GM18505 (cell line): Measurements from ENCODE around the gene HABP4.

Experiments
- ATAC-seq: cut with Tn5 transposase; IDR thresholded peaks from one replicate; pipeline ENCODE4 v1.9.1; 2021; ENCODE audit not compliant: unreplicated experiment
- POLR2A ChIP-seq: IDR thresholded peaks from 4 replicates; pipeline ENCODE4 v1.6.1; 2011; ENCODE audit warnings: borderline replicate concordance; ENCODE audit not compliant: insufficient read depth, insufficient read length; ENCODE audit errors: extremely low read depth

Gene HABP4

DNA sequence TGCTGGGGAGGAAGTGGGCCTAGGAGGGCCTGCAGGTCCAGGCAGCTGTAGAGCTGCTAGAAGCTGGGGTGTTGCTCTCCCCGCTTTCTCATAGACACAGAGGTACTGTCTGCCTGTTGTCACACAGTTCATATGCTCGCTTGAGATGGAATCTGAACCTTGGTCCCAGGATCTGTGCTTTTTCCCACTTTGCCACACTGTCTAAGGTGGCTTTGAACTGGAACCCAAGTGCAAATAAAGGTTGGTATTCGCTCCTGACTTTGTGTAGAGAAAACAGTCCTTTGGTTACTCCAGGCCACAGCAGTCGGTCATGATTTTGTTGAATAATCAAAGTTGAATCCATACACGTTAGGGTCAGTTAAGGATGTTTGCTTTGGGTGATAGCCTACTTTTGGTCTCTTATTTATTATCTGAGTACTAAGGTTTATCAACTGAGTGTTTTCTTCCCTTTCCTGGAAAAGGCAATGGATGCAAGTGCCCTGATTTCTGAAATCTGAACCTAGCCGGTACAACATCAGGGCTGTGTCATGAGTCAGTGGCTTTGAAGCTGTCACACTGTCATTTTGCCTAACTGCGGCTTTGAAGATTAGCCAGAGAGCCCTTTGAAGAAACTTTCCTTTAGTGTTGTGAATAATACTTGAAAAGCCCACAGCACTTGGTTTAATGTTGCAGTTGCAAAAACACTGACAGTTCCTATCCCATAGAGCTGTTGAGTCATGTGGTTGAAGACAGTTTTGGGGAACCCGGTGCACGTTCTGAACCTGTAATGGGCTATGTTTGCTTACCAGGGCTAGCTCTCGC lies 41.3 kb downstream of the HABP4 start:
- no peak for ATAC-seq

DNA sequence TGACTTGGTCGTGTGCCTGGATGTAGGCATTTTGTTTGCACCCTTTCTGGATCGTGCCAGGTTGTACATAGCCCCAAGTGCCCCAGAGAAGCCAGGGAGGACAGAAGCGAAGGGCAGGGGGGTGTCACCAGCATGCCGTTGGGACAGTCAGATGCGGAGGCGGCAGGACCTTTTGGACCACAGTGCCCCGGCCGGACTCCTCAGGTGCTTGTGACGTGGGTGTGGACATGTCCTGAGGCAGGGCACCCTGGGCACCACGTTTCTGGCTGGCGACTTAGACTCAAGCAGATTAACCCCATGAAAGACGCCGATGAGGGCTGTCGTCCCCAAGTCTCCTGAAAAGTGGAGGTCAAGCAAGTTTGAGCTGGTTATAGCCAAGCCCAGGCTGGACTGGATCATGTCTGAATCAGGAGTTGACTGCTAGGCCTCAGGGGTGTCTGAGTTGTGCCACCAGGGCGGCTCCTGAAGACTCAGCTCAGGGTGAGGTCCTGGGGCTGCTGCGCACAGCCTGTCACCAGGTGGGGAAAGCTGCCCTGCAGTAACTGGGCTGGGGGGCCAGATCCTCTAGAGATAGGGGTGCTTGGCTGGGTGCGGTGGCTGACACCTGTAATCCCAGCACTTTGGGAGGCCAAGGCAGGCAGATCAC lies 42.0 kb downstream of the HABP4 start:
- ATAC-seq: no peak
- no peak for TF ChIP-seq POLR2A

More for the DNA sequence above, 41.3 kb downstream of the HABP4 start:
- TF ChIP-seq POLR2A: no peak

DNA sequence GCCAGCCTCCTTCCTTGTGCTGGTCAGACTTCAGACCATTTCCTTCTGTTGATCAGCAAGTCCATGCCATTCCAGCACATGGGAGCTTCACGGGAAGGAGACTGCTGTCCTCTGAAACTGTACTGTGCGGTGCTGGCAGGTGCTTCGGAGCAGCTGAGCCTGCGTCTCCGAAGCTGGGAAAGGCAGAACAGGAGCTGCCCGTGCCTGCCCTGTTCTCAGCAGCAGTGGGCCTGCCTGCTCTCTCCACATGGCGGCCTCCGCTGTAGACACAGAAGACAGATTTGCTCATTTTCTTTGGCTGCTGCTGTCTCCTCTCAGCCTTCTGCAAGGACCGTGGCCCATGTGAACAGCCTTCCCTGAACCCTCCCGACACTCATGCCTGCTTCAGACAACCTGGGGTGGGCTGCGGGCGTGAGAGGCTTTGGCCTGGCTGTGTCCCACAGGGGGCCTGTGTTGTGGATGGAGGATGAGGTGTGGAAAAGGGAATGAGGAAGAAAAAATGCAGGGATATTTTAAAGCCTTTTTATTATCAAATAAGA lies 43.1 kb downstream of the HABP4 start:
- ATAC-seq: no peak
- TF ChIP-seq POLR2A: no peak

GRCh38 chr9:96493757-96494156 lies 43.8 kb downstream of the HABP4 start:
- no peak for TF ChIP-seq POLR2A
- ATAC-seq: no peak

GRCh38 chr9:96494215-96494800 lies 44.3 kb downstream of the HABP4 start:
- no peak for ATAC-seq

DNA sequence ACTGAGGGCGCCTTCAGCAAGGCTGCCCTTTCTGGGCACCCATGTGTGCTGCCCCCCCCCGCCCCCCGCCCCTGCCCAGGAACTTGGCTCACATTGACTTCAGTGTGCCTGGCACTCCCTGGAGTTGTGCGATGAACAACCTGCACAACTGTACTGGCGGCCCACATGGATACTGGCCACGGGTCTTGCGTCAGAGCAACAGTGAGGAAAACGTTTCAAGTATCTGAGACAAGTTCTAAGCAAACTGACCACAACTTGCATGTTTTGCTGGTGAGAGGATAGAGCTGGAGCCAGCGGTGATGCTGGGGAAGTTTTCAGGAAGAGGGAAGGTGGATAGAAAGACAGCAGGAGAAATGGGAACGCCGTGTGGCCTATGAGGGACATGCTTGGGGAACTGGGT lies 45.4 kb downstream of the HABP4 start:
- ATAC-seq: no peak

More at GRCh38 chr9:96494215-96494800, 44.3 kb downstream of the HABP4 start:
- TF ChIP-seq POLR2A: no peak

GRCh38 chr9:96496368-96497116 lies 46.6 kb downstream of the HABP4 start:
- ATAC-seq: no peak

More for the DNA sequence above, 45.4 kb downstream of the HABP4 start:
- TF ChIP-seq POLR2A: no peak

DNA sequence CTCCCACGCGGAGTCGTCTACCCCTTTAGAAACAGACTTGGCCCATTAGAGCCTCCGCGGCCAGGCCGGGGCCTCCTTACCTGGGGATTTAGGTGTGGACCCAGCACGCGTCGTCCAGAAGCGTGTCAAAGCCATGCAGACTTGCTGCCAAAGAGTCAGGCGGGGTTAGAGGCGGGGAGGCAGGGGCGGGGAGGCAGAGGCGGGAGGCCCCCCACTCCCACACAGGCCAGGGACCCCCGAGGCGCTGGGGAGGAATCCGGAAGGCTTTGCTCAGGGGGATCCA lies 47.1 kb downstream of the HABP4 start:
- ATAC-seq: no peak
- no peak for TF ChIP-seq POLR2A

More at GRCh38 chr9:96496368-96497116, 46.6 kb downstream of the HABP4 start:
- no peak for TF ChIP-seq POLR2A

- TF ChIP-seq POLR2A: no peak
- no peak for ATAC-seq
These were observed 48.8 kb downstream of the HABP4 start for GRCh38 chr9:96498796-96499195.

DNA sequence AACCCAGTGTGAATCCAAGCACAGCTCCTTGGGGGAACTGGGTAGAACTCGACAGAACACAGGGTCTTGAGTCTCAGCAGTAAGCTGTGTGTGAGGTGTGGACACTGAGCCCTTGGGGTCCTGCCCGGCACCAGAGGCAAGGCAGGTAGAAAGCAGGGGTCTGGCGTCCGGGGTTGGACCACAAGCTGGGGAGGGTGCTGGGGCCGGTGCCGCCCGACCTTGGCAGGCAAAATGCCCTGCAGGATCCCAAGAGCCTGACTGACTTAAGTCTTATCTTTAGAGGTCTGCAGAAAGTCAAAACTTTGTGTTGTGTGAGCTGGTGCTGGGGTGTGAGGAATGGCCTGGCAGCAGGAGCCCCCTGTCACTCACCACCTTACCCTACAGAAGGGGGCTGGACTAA lies 49.3 kb downstream of the HABP4 start:
- ATAC-seq: no peak

GRCh38 chr9:96500696-96501632 lies 51.0 kb downstream of the HABP4 start:
- no peak for TF ChIP-seq POLR2A
- ATAC-seq: no peak

More for the DNA sequence above, 49.3 kb downstream of the HABP4 start:
- TF ChIP-seq POLR2A: no peak
